ENCODE results near the gene C16orf86.

Gene C16orf86

GRCh38 chr16:67647681-67648080 is 18.9 kb upstream of the C16orf86 start:
- 94% methylated on average over 13 of the region's 13 CpGs for WGBS
- H3K36me3 ChIP-seq (ENCODE audit: insufficient read depth, low read length): peaks cover 9% of the 10 kb centered on the region
- H3K4me1 ChIP-seq (ENCODE audit: insufficient read depth, low read length): no peaks in the 10 kb centered on the region
- H3K27me3 ChIP-seq (ENCODE audit: insufficient read depth, low read length): peaks cover 8% of the 10 kb centered on the region
- no peaks in the 10 kb centered on the region for H3K9me3 ChIP-seq (ENCODE audit: insufficient read depth, low read depth, low read length)
- H3K27ac ChIP-seq (ENCODE audit: low read depth, low read length): no peak overlapping the region
- no peak overlapping the region for H3K9ac ChIP-seq (ENCODE audit: low read depth, low read length)
- no peak overlapping the region for H3K4me3 ChIP-seq (ENCODE audit: low read length)

DNA sequence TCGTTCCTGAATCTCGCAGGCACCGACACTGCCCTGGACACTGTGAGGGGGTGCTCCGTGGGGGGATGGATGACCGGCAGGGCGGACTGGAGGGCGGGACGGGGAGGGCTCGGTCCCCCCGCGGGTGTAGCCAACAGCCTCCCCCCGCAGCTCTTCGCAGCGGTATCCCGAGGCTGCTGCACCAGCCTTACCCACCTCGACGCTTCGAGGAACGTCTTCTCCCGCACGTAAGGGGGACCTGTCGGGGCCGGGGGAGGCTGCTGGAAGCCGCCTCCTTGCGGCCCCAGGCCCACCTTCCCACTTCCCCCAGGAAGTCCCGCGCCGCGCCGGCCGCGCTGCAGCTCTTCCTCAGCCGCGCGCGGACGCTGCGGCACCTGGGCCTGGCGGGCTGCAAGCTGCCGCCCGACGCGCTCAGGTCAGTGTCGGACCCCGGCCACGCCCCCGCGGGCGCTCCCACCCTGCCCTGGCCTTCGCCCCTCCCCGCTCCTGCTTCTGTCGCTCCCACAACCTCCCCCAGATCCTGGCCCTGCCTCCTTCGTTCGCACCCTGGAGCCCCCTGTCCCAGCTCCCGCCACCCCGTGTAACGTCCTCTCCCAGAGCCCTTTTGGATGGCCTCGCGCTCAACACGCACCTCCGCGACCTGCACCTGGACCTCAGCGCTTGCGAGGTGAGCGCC is 18.4 kb upstream of the C16orf86 start:
- Histone ChIP-seq H3K27ac (ENCODE audit: low read depth, low read length) (no peak overlapping the region), H3K4me3 (ENCODE audit: low read length) (no peak overlapping the region), H3K36me3 (ENCODE audit: insufficient read depth, low read length) (peaks cover 9% of the 10 kb centered on the region), H3K27me3 (ENCODE audit: insufficient read depth, low read length) (peaks cover 10% of the 10 kb centered on the region), H3K9me3 (ENCODE audit: insufficient read depth, low read depth, low read length) (no peaks in the 10 kb centered on the region), H3K4me1 (ENCODE audit: insufficient read depth, low read length) (no peaks in the 10 kb centered on the region), H3K9ac (ENCODE audit: low read depth, low read length) (no peak overlapping the region)
- 92% methylated on average over 65 of the region's 65 CpGs for WGBS

DNA sequence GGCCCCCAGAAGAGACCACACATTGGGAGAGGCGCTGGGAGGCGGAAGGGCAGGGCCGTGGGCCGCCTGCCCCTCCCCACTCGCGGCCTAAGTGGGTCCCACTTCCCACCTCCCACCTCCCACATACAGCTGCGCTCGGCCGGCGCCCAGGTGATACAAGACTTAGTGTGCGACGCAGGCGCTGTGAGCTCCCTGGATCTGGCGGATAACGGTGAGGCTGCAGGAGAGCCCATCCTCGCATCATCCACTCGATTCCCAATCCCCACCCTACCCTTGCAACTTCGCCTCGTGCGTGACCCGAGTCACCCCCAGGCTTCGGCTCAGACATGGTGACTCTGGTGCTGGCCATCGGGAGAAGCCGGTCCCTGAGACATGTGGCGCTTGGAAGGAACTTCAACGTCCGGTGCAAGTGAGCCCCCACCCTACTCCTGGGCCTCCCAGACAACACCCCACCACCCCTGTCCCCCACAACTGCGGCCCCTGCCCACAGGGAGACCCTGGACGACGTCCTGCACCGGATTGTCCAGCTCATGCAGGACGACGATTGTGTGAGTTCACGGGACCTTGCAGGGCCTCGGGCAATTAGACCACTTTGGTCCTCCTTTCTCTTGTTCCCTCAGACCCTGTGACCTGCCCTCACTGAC is 17.7 kb upstream of the C16orf86 start:
- no peak overlapping the region for H3K27ac ChIP-seq (ENCODE audit: low read depth, low read length)
- H3K9ac ChIP-seq (ENCODE audit: low read depth, low read length): no peak overlapping the region
- peaks cover 9% of the 10 kb centered on the region for H3K36me3 ChIP-seq (ENCODE audit: insufficient read depth, low read length)
- H3K4me1 ChIP-seq (ENCODE audit: insufficient read depth, low read length): no peaks in the 10 kb centered on the region
- H3K9me3 ChIP-seq (ENCODE audit: insufficient read depth, low read depth, low read length): no peaks in the 10 kb centered on the region
- H3K4me3 ChIP-seq (ENCODE audit: low read length): no peak overlapping the region
- peaks cover 17% of the 10 kb centered on the region for H3K27me3 ChIP-seq (ENCODE audit: insufficient read depth, low read length)
- WGBS: 95% methylated on average over 35 of the region's 35 CpGs

DNA sequence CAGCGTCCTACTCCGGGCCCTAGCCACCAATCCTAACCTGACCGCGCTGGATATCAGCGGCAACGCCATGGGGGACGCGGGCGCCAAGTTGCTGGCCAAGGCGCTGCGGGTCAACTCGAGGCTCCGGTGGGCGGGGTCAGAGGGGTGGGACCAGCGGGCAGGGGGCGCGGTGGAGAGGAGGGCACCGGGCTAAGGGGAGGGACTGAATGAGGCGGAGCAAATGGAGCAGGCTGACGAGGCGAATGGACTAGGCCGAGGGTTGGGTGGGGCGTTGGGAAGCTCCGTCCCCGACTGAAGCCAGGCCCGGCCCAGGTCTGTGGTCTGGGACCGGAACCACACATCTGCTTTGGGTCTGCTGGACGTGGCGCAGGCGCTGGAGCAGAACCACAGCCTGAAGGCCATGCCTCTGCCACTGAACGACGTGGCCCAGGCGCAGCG is 17.1 kb upstream of the C16orf86 start:
- Histone ChIP-seq H3K4me3 (ENCODE audit: low read length) (no peak overlapping the region), H3K27me3 (ENCODE audit: insufficient read depth, low read length) (peaks cover 22% of the 10 kb centered on the region), H3K36me3 (ENCODE audit: insufficient read depth, low read length) (peaks cover 9% of the 10 kb centered on the region), H3K9me3 (ENCODE audit: insufficient read depth, low read depth, low read length) (no peaks in the 10 kb centered on the region), H3K4me1 (ENCODE audit: insufficient read depth, low read length) (no peaks in the 10 kb centered on the region), H3K27ac (ENCODE audit: low read depth, low read length) (no peak overlapping the region), H3K9ac (ENCODE audit: low read depth, low read length) (no peak overlapping the region)
- WGBS: 78% methylated on average over 34 of the region's 34 CpGs

DNA sequence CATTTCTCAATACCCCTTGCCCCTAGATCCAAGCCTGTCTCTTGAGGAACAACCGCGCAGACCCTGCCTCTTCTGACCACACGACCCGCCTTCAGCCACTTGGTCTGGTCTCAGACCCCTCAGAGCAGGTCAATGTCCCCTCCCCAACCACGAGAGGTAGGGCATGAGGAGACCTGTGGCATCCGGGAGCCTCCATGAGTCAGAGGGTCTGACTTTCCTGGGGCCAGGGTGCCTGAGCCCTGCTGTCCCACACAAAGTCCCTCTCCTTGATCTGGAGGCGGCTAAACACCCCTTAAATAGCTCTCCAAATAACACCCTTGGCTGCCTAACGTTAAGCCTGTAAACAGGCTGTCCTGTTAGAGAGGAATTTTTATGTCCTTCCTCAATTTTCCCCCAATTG is 16.6 kb upstream of the C16orf86 start:
- peaks cover 9% of the 10 kb centered on the region for H3K36me3 ChIP-seq (ENCODE audit: insufficient read depth, low read length)
- 91% methylated on average over 8 of the region's 8 CpGs for WGBS
- H3K27me3 ChIP-seq (ENCODE audit: insufficient read depth, low read length): peaks cover 22% of the 10 kb centered on the region
- no peak overlapping the region for H3K27ac ChIP-seq (ENCODE audit: low read depth, low read length)
- no peaks in the 10 kb centered on the region for H3K4me1 ChIP-seq (ENCODE audit: insufficient read depth, low read length)
- no peak overlapping the region for H3K9ac ChIP-seq (ENCODE audit: low read depth, low read length)
- no peak overlapping the region for H3K4me3 ChIP-seq (ENCODE audit: low read length)
- H3K9me3 ChIP-seq (ENCODE audit: insufficient read depth, low read depth, low read length): no peaks in the 10 kb centered on the region

DNA sequence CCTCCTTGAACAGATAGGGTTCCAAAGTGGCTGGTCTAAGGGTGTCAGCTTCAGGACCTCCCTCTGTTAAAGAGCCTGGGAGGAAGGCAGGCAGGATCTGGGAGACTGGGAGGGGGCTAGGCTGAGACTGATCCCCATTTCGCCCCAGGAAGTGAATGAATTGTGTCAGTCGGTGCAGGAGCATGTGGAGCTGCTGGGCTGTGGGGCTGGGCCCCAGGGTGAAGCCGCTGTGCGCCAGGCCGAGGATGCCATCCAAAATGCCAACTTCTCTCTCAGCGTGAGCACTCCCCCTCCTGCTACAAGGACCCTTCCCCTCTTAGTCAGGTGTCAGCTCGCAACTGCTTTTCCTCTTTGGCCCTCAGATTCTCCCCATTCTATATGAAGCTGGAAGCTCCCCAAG is 15.6 kb upstream of the C16orf86 start:
- 94% methylated on average over 7 of the region's 7 CpGs for WGBS
- H3K27me3 ChIP-seq (ENCODE audit: insufficient read depth, low read length): peaks cover 22% of the 10 kb centered on the region
- no peak overlapping the region for H3K27ac ChIP-seq (ENCODE audit: low read depth, low read length)
- peaks cover 13% of the 10 kb centered on the region for H3K36me3 ChIP-seq (ENCODE audit: insufficient read depth, low read length)
- H3K9me3 ChIP-seq (ENCODE audit: insufficient read depth, low read depth, low read length): no peaks in the 10 kb centered on the region
- H3K4me1 ChIP-seq (ENCODE audit: insufficient read depth, low read length): no peaks in the 10 kb centered on the region
- H3K9ac ChIP-seq (ENCODE audit: low read depth, low read length): no peak overlapping the region
- no peak overlapping the region for H3K4me3 ChIP-seq (ENCODE audit: low read length)

GRCh38 chr16:67651847-67652246 is 14.8 kb upstream of the C16orf86 start:
- Histone ChIP-seq H3K27ac (ENCODE audit: low read depth, low read length) (no peak overlapping the region), H3K9ac (ENCODE audit: low read depth, low read length) (no peak overlapping the region), H3K4me1 (ENCODE audit: insufficient read depth, low read length) (no peaks in the 10 kb centered on the region), H3K9me3 (ENCODE audit: insufficient read depth, low read depth, low read length) (no peaks in the 10 kb centered on the region), H3K36me3 (ENCODE audit: insufficient read depth, low read length) (peaks cover 20% of the 10 kb centered on the region), H3K27me3 (ENCODE audit: insufficient read depth, low read length) (peaks cover 22% of the 10 kb centered on the region), H3K4me3 (ENCODE audit: low read length) (no peak overlapping the region)
- WGBS: 90% methylated on average over 4 of the region's 4 CpGs

GRCh38 chr16:67652578-67653127 is 14.0 kb upstream of the C16orf86 start:
- Histone ChIP-seq H3K4me3 (ENCODE audit: low read length) (peak overlapping the region; percentile 65), H3K27me3 (ENCODE audit: insufficient read depth, low read length) (peaks cover 22% of the 10 kb centered on the region), H3K9ac (ENCODE audit: low read depth, low read length) (no peak overlapping the region), H3K36me3 (ENCODE audit: insufficient read depth, low read length) (peaks cover 26% of the 10 kb centered on the region), H3K27ac (ENCODE audit: low read depth, low read length) (no peak overlapping the region), H3K9me3 (ENCODE audit: insufficient read depth, low read depth, low read length) (no peaks in the 10 kb centered on the region), H3K4me1 (ENCODE audit: insufficient read depth, low read length) (no peaks in the 10 kb centered on the region)
- 3% methylated on average over 40 of the region's 59 CpGs for WGBS

- Histone ChIP-seq H3K4me3 (ENCODE audit: low read length) (peak overlapping the region; percentile 65), H3K36me3 (ENCODE audit: insufficient read depth, low read length) (peaks cover 29% of the 10 kb centered on the region), H3K27ac (ENCODE audit: low read depth, low read length) (no peak overlapping the region), H3K4me1 (ENCODE audit: insufficient read depth, low read length) (no peaks in the 10 kb centered on the region), H3K9ac (ENCODE audit: low read depth, low read length) (peak overlapping the region; percentile 60; the same call in 1 of the 2 replicates), H3K9me3 (ENCODE audit: insufficient read depth, low read depth, low read length) (no peaks in the 10 kb centered on the region), H3K27me3 (ENCODE audit: insufficient read depth, low read length) (peaks cover 22% of the 10 kb centered on the region)
- WGBS: 2% methylated on average over 60 of the region's 68 CpGs
Measured at GRCh38 chr16:67653128-67653788, 13.4 kb upstream of the C16orf86 start.

- H3K9ac ChIP-seq (ENCODE audit: low read depth, low read length): no peak overlapping the region
- WGBS: 55% methylated on average over 23 of the region's 25 CpGs
- no peak overlapping the region for H3K27ac ChIP-seq (ENCODE audit: low read depth, low read length)
- H3K4me3 ChIP-seq (ENCODE audit: low read length): peak overlapping the region; percentile 65
- H3K36me3 ChIP-seq (ENCODE audit: insufficient read depth, low read length): peaks cover 31% of the 10 kb centered on the region
- no peaks in the 10 kb centered on the region for H3K9me3 ChIP-seq (ENCODE audit: insufficient read depth, low read depth, low read length)
- no peaks in the 10 kb centered on the region for H3K4me1 ChIP-seq (ENCODE audit: insufficient read depth, low read length)
- peaks cover 22% of the 10 kb centered on the region for H3K27me3 ChIP-seq (ENCODE audit: insufficient read depth, low read length)
Measured at GRCh38 chr16:67653789-67654402, 12.7 kb upstream of the C16orf86 start.

All from HUES64 (cell line).